ENCODE data around the gene PIK3IP1.

- no peak for TF ChIP-seq CTCF (IDR thresholded peaks at IDR 0.05; ENCODE audit: poor library complexity)
- no peak for TF ChIP-seq EZH2phosphoT487 (IDR thresholded peaks at IDR 0.05; ENCODE audit: low read depth, severe bottlenecking, unreplicated experiment)
Measured at GRCh38 chr22:31323578-31324550, 31.6 kb upstream of the PIK3IP1 start.

Data from hepatocyte (in vitro differentiated cells).